ENCODE measurements around the gene LCK. TPM values are rescaled to one million over a fixed set of nuclear protein-coding genes. Genes with fewer than 3 reads are reported as not detected.

Gene LCK
- total RNA-seq, 6 experiments from 2014 or later: 0.73 to 1.7 (median 1.1) TPM

GRCh38 chr1:32241001-32241763 lies 9.9 kb upstream of the LCK start:
- Histone ChIP-seq H3K4me3 (peak overlapping the region; percentile 49 to 57 (median 54)), H3K9me3 (no peaks in the 10 kb centered on the region), H3K4me1 (peaks cover 0 to 13% (median 6%) of the 10 kb centered on the region in 4 donors), H3K36me3 (no peaks in the 10 kb centered on the region), H3K27me3 (no peaks in the 10 kb centered on the region), H3K27ac (peak overlapping the region; percentile 52 to 68 (median 55))
- intact Hi-C loops (cut with DNase I): no loop called here
- TF ChIP-seq POLR2A (IDR thresholded peaks at IDR 0.05): peak; percentile 11
- TF ChIP-seq CTCF (IDR thresholded peaks at IDR 0.05): no peak
- WGBS (ENCODE audit: insufficient coverage, low coverage, low lambda C conversion rate, missing lambda C conversion rate): 1% methylated on average over 16 of the region's 55 CpGs
- ATAC-seq (peak; percentile 55 to 71 (median 63)), DNase-seq (peak in 2 of 3 donors; percentile 66)

GRCh38 chr1:32242341-32242851 lies 8.7 kb upstream of the LCK start:
- Histone ChIP-seq H3K4me3 (no peak overlapping the region), H3K27me3 (no peaks in the 10 kb centered on the region), H3K27ac (peak overlapping the region in 1 of 3 donors; percentile 68), H3K4me1 (peaks cover 0 to 13% (median 6%) of the 10 kb centered on the region in 4 donors), H3K9me3 (no peaks in the 10 kb centered on the region), H3K36me3 (no peaks in the 10 kb centered on the region)
- no peak for DNase-seq
- intact Hi-C loops (cut with DNase I): no loop called here
- WGBS (ENCODE audit: insufficient coverage, low coverage, low lambda C conversion rate, missing lambda C conversion rate): 47% methylated on average over 6 of the region's 7 CpGs
- TF ChIP-seq CTCF (IDR thresholded peaks at IDR 0.05): no peak
- TF ChIP-seq POLR2A (IDR thresholded peaks at IDR 0.05): no peak
- ATAC-seq: no peak

GRCh38 chr1:32246888-32247273 lies 4.2 kb upstream of the LCK start, which contains the start of gene FAM167B:
Gene FAM167B (plus strand): TSS chr1:32247222. CDS start chr1:32247422, 200 bp downstream.
- no CpG with 5 or more reads among the region's 3 CpGs for WGBS (ENCODE audit: insufficient coverage, low coverage, low lambda C conversion rate, missing lambda C conversion rate)
- Histone ChIP-seq H3K4me3 (no peak within 1 kb of the TSS), H3K9me3 (no peaks in the 10 kb centered on the region), H3K27me3 (no peaks in the 10 kb centered on the region), H3K4me1 (peaks cover 0 to 16% (median 4%) of the 10 kb centered on the region in 4 donors), H3K36me3 (no peaks in the 10 kb centered on the region), H3K27ac (peak within 1 kb of the TSS; percentile 37 to 54 (median 40))
- TF ChIP-seq CTCF (IDR thresholded peaks at IDR 0.05) (no peak), POLR2A (IDR thresholded peaks at IDR 0.05) (no peak)
- intact Hi-C loops (cut with DNase I): no loop called here
- peak; percentile 42 to 66 (median 48) for ATAC-seq
- peak in 2 of 3 donors; percentile 34 to 59 for DNase-seq

- Histone ChIP-seq H3K4me1 (peaks cover 0 to 16% (median 4%) of the 10 kb centered on the region in 4 donors), H3K27ac (peak overlapping the region; percentile 28 to 40 (median 37)), H3K27me3 (no peaks in the 10 kb centered on the region), H3K36me3 (no peaks in the 10 kb centered on the region), H3K4me3 (no peak overlapping the region), H3K9me3 (no peaks in the 10 kb centered on the region)
- TF ChIP-seq CTCF (IDR thresholded peaks at IDR 0.05): no peak
- no peak for TF ChIP-seq POLR2A (IDR thresholded peaks at IDR 0.05)
- ATAC-seq: no peak
- peak in 1 of 3 donors; percentile 58 for DNase-seq
- intact Hi-C loops (cut with DNase I): no loop called here
- 31% methylated on average over 3 of the region's 12 CpGs for whole genome bisulfite sequencing (ENCODE audit: insufficient coverage, low coverage, low lambda C conversion rate, missing lambda C conversion rate)
These were observed 3.6 kb upstream of the LCK start for GRCh38 chr1:32247452-32247851.
